HG02943 (cell line): ENCODE data around the gene NAA35.
"Not testable (repeated sequence)": the region's sequence is repeated elsewhere in the genome, so short reads cannot be mapped to it uniquely, and the experiment has no call there.

Experiments
- ATAC-seq: cut with Tn5 transposase; IDR thresholded peaks from one replicate; pipeline ENCODE4 v1.9.1; 2021; ENCODE audit warnings: mild to moderate bottlenecking, low read depth, moderate library complexity; ENCODE audit not compliant: unreplicated experiment

NAA35 gene

GRCh38 chr9:86022687-86023266 lies 81.8 kb downstream of the NAA35 start:
- no peak for ATAC-seq

DNA sequence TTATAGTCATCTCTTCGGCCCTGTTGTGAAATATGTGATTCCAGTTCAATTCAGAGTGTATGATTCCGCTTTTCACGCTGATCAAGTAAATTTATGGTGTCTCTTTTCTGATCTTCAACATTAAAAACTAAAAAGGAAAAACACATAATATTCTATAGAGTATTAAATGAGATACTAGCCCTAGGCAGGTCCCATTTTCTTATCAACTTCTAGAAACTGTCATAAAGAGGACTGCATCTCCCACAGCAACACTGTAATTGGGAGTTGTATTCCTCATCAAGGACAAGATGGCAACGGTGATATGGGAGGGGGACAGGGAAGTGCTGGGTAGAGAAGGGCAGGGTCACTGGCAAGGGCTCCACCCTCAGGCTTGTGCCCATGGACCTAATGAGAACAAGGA lies 86.8 kb downstream of the NAA35 start:
- ATAC-seq = no peak

GRCh38 chr9:86034863-86035734 lies 94.2 kb downstream of the NAA35 start:
- ATAC-seq = no peak

DNA sequence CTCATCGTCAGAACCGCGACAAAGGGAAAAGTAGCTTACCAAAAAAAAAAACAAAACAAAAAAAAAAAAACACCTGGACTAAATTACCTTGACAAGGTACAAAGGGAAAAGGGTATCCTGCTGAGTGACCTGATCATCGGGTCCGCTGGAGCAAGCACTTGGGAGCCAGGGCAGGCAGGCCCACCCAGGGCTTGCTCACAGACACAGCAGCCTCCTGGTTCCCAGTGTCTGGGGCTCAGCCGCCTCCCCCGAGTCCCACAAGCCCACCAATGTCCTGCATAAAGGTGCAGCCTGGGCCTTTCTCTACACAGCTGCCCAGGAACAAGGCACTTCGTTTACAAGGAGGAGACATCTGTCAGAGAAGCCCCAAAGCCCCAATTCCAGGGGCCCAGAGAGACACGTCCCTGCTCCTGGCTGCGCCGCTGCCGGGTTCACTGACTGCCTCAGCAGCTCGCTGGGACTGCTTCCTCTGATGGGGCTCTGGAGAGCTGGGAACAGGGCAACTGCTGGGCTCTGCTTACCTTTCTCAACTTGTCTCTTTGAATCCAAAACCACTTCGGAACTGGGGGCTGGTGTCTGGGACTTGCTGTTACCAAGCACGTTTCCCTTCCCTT lies 95.0 kb downstream of the NAA35 start:
- no peak for ATAC-seq

DNA sequence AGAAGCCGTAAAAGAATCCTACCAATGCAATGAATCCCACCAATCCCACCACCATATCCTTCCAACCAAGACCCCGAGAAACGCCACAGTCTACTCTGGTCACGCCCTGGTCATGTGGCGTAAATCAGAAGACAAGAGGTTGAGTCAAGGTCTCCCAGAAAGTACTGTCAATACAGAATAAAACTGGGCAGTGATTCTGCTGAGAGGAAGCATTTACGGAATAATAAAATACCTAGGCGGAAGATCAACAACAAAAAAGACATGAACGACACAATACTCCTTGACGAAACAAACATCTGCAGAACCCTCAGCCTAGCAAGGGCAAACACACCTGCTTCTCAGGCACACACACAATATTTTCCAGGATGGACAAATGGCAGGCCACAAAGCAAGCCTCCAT lies 95.6 kb downstream of the NAA35 start:
- ATAC-seq = no peak

DNA sequence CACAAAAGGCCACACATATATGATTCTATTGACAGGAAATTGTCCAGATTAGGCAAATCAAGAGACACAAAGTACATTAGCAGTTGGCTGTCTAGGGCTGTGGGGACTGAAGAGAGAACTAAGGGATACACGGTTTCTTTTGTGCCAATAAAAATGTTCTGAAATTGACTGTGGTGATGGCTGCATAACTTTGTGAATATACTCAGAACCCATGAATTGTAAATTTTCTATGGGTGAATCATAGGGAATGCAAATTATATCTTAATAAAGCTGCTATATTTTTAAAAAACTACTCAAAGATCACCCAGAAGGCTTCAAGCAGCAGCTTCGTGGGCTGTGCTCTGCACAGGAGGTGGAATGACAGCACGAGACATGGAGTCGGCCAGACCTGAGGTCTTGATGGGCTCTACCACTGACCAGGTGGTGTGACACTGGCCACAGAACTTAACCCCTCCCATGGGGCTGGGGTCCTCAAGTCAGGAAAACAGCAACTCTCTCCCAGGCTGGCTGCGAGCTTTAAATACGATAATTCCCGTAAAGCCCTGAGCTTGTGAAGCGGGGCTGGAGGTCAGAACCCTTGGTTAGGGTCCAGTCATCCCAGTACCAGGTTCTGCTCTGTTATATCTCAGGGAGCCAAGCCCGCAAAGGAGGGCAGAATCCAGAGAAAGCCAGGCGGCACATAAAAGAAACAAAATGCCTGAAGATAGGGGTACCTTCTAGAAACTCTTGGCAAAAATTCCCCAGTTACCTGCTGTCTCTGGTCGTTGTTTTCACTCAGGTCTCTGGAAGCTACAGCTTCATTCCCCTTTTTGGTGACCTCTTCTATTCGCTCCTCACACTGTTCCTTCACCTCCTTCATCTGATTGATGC lies 99.3 kb downstream of the NAA35 start:
- no peak for ATAC-seq

GRCh38 chr9:86040861-86041155 lies 99.9 kb downstream of the NAA35 start:
- ATAC-seq = no peak

DNA sequence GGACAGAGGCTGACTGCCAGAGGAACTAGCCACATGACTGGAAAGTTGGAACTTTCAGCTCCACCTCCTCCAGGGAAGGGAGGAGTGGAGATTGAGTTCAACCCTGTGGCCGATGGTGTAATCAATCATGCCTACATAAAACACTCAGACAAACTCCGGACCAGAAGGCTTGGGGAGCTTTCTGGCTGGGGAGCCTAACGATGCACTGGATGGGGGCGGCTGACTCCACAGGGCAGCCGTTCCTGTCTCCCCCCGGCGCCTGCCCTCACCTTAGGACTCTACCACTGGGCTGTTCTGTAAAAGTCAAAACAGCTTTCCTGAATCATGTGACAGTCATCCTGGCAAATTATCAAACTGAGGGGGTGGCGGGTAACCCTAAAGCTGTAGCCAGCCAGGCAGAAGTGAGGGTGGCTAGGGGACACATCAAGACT lies 100.4 kb downstream of the NAA35 start:
- no peak for ATAC-seq

DNA sequence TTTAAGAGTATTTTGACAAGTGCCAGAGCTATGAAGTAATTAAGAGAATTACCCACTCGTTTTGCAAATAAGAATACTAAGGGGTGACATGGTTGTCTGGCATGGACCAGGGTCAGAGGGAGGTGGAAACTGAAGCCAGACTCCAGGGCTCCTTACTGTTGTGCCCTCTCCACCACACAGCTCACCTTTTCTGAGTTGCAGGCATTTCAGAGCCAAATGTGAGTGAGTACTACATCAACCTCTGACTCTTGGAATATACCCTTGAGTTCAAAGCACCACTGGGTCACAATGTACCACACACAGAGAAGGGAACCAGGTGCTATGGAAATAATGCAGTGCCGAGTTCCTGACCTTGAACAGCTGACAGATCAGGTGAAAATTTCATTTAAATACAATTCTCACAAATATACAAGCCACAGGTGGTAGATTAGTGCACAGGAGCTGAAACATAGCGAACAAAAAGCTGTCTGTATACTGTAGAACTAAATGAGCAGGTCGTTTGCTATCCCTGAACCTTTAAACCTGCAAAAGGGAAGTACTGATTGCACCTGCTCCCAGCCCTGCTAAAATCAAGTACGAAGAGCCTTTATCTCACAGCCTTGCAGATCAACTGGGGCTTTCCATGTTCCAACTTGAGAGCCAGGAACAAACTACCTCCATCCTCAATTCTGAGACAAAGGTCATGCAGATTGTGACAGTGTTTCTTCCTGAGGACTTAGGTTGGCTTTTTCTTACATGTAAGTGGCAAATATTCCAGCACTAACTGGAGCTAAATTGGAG lies 101.4 kb downstream of the NAA35 start:
- no peak for ATAC-seq

- no peak for ATAC-seq
These were observed 102.6 kb downstream of the NAA35 start for GRCh38 chr9:86043586-86043985.

GRCh38 chr9:86043999-86044398 lies 103.1 kb downstream of the NAA35 start:
- no peak for ATAC-seq

GRCh38 chr9:86045654-86046053 lies 104.7 kb downstream of the NAA35 start:
- ATAC-seq = no peak

DNA sequence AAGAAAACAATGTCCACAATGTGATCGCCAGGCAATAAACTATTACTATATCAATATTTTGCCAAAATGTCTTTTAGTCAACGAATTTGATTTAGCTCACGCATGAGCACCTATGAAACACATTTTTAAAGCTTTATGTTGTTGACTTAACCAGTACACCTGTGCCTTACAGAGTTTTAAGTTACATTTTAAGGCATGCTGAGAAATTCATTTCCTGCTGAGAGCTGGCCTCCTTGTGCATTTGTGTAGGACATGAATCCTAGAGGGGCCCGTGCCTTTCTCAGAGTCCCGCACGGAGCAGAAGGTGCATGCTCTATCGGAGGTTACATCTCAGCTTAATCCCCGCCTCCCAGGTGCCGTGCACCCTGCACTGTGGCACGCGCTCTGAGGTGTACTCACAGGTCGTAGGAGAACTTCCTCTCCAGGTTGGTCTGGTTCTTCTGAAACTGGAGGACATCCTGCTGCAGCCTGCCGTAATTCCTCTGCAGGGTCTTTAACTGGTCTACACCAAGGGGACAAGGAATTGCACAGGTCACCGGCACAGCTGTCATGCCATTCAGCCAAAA lies 105.2 kb downstream of the NAA35 start:
- ATAC-seq = no peak

DNA sequence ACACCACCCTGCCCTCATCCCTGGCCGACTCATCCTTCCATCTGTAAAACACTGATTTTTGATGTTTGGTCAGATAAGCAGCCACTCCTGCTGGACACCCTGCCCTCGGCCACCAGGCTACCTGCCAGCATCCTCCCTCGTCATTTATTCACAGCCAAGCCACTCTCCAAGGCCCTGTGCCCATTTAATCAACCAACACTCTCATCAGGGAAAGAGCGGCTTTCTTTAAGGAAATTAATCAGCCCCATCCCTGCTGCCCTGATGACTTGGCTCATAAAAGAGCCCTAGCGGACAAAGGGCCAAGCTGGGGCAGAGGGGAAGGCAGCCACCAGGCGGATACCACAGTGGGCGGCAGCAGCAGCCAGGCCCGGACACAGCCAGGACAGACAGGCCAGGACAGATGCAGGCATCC lies 106.0 kb downstream of the NAA35 start:
- no peak for ATAC-seq

DNA sequence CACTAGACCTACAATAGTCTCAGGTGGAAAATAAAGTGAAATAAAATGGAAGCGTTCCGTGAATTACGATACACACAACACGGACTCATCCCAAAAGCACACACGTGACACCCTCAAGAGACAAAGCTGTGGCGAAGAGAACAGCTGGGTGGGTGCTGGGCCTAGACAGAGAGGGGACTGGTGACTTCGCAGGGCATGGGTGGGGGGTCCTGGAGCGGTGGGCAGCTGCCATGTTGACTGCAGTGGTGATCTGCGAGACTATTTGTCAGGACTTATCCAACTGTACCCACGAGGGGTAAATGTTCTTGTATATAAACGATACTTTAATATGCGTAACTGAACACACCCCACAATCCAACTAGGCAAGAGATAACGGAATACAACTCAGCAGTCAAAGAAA lies 106.4 kb downstream of the NAA35 start:
- no peak for ATAC-seq

- ATAC-seq = not testable (repeated sequence)
These were observed 107.2 kb downstream of the NAA35 start for GRCh38 chr9:86048018-86048742.

GRCh38 chr9:86052556-86053468 lies 111.9 kb downstream of the NAA35 start:
- no peak for ATAC-seq

DNA sequence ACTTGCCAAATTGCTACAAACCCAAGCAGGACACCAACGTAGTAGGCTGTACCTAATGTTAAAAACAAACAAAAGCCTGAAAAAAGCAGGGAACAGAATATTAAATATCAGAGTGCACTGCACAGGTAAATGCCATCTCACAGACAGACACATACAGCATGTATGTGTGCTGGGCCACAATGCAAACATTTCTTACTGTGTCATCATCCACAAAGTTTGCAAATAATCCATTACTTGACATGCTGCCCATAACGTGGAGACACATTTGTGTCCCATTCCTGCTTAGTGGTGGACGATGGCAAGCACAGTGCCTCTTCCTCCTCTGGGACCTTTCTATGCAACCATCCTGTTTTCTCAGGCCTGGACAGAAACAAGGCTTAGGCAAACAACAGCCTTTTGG lies 113.7 kb downstream of the NAA35 start:
- no peak for ATAC-seq
